HG03135 (cell line): Measurements from ENCODE around the gene MYO1D.
"Not testable (repeated sequence)": the region's sequence is repeated elsewhere in the genome, so short reads cannot be mapped to it uniquely, and the experiment has no call there.

Experiments
- ATAC-seq: cut with Tn5 transposase; IDR thresholded peaks from one replicate; pipeline ENCODE4 v1.9.1; 2021; ENCODE audit warnings: mild to moderate bottlenecking, moderate library complexity; ENCODE audit not compliant: unreplicated experiment

MYO1D gene

GRCh38 chr17:32552280-32552679, 324.6 kb downstream of the MYO1D start:
- no peak for ATAC-seq

- ATAC-seq: no peak
Measured at GRCh38 chr17:32551186-32551955, 325.6 kb downstream of the MYO1D start.

GRCh38 chr17:32549559-32549958, 327.4 kb downstream of the MYO1D start:
- no peak for ATAC-seq

- no peak for ATAC-seq
Measured at GRCh38 chr17:32546031-32546444, 330.9 kb downstream of the MYO1D start.

GRCh38 chr17:32542186-32542585, 334.7 kb downstream of the MYO1D start:
- no peak for ATAC-seq

GRCh38 chr17:32541640-32542039, 335.3 kb downstream of the MYO1D start:
- no peak for ATAC-seq

GRCh38 chr17:32536736-32537643, 339.9 kb downstream of the MYO1D start:
- ATAC-seq: no peak

- no peak for ATAC-seq
Measured at GRCh38 chr17:32533296-32533695, 343.6 kb downstream of the MYO1D start.

GRCh38 chr17:32529604-32530003, 347.3 kb downstream of the MYO1D start:
- ATAC-seq: no peak

- ATAC-seq: no peak
Measured at GRCh38 chr17:32528825-32529224, 348.1 kb downstream of the MYO1D start.

GRCh38 chr17:32527146-32527545, 349.8 kb downstream of the MYO1D start:
- no peak for ATAC-seq

GRCh38 chr17:32525122-32525521, 351.8 kb downstream of the MYO1D start:
- ATAC-seq: no peak

- ATAC-seq: not testable (repeated sequence)
Measured at GRCh38 chr17:32524553-32524880, 352.4 kb downstream of the MYO1D start.

GRCh38 chr17:32523827-32524552, 352.9 kb downstream of the MYO1D start:
- ATAC-seq: peak; percentile 62

GRCh38 chr17:32523017-32523680, 353.8 kb downstream of the MYO1D start:
- ATAC-seq: peak; percentile 50

- ATAC-seq: no peak
Measured at GRCh38 chr17:32520737-32521404, 356.1 kb downstream of the MYO1D start.

- no peak for ATAC-seq
Measured at GRCh38 chr17:32520104-32520701, 356.7 kb downstream of the MYO1D start.

GRCh38 chr17:32519228-32520103, 357.5 kb downstream of the MYO1D start:
- ATAC-seq: no peak

GRCh38 chr17:32518646-32519227, 358.2 kb downstream of the MYO1D start:
- no peak for ATAC-seq
